ENCODE measurements around the gene C19orf12. TPM values are rescaled to one million over a fixed set of nuclear protein-coding genes. Genes with fewer than 3 reads are reported as not detected.

C19orf12 gene
- total and polyA plus RNA-seq, 2 of the 13 experiments (the other 11 are each of a cell fraction or from before 2014, with no cell fraction given) = 17.7 to 34.4 TPM

GRCh38 chr19:29708554-29709439 is 6.3 kb downstream of the C19orf12 start (continued):
- no peak for TF ChIP-seq GABPA (IDR thresholded peaks at IDR 0.05; ENCODE audit: low read depth, low read length)
- TF ChIP-seq GABPA (CRISPR knock-in tag; IDR thresholded peaks at IDR 0.05; ENCODE audit: low read depth) = no peak
- TF ChIP-seq RNF2 (conservative IDR thresholded peaks at IDR 0.05; ENCODE audit: low read depth) = no peak
- peak; percentile 77; the same call in 1 of the 2 replicates for TF ChIP-seq KAT7 (CRISPR knock-in tag; IDR thresholded peaks at IDR 0.05; ENCODE audit: borderline replicate concordance)
- no peak for TF ChIP-seq CCDC6 (CRISPR knock-in tag; IDR thresholded peaks at IDR 0.05)
- no peak for TF ChIP-seq SRSF4 (IDR thresholded peaks at IDR 0.05; ENCODE audit: low read depth, low read length, poor library complexity, severe bottlenecking)
- TF ChIP-seq MAFG (CRISPR knock-in tag; IDR thresholded peaks at IDR 0.05) = no peak
- TF ChIP-seq NCOR1 (IDR thresholded peaks at IDR 0.05; ENCODE audit: borderline replicate concordance, low read length) = peak; percentile 79; the same call in 1 of the 2 replicates
- TF ChIP-seq ATF7 (IDR thresholded peaks at IDR 0.05) = no peak
- TF ChIP-seq ATF7 (CRISPR knock-in tag; IDR thresholded peaks at IDR 0.05) = peak; percentile 14; the same call in 1 of the 2 replicates
- TF ChIP-seq ZNF580 (CRISPR knock-in tag; IDR thresholded peaks at IDR 0.05; ENCODE audit: borderline replicate concordance, low read depth) = no peak; the same call in 1 of the 2 replicates
- no peak for TF ChIP-seq FOXM1 (CRISPR knock-in tag; IDR thresholded peaks at IDR 0.05)
- no peak for TF ChIP-seq ZNF562 (CRISPR knock-in tag; IDR thresholded peaks at IDR 0.05; ENCODE audit: borderline replicate concordance)
- peak; percentile 70; the same call in 1 of the 2 replicates for TF ChIP-seq ARID3A (IDR thresholded peaks at IDR 0.05; ENCODE audit: low read depth, low read length)
- no peak for TF ChIP-seq AHR (CRISPR knock-in tag; IDR thresholded peaks at IDR 0.05)
- peak; percentile 94 for TF ChIP-seq ZNF264 (CRISPR knock-in tag; IDR thresholded peaks at IDR 0.05)
- TF ChIP-seq ZFAT (CRISPR knock-in tag; conservative IDR thresholded peaks at IDR 0.05) = no peak
- peak; percentile 30; the same call in 1 of the 2 replicates for TF ChIP-seq MAFF (IDR thresholded peaks at IDR 0.05; ENCODE audit: low read depth, low read length)
- TF ChIP-seq RELA (CRISPR knock-in tag; IDR thresholded peaks at IDR 0.05) = no peak; the same call in 1 of the 2 replicates
- TF ChIP-seq PLRG1 (conservative IDR thresholded peaks at IDR 0.05) = no peak
- TF ChIP-seq EEA1 (CRISPR knock-in tag; IDR thresholded peaks at IDR 0.05; ENCODE audit: borderline replicate concordance) = peak; percentile 30; the same call in 1 of the 2 replicates
- TF ChIP-seq ZBTB4 (CRISPR knock-in tag; IDR thresholded peaks at IDR 0.05; ENCODE audit: borderline replicate concordance) = no peak
- TF ChIP-seq TSC22D2 (CRISPR knock-in tag; IDR thresholded peaks at IDR 0.05; ENCODE audit: borderline replicate concordance) = no peak
- peak; percentile 70 for TF ChIP-seq MED8 (CRISPR knock-in tag; IDR thresholded peaks at IDR 0.05; ENCODE audit: insufficient replicate concordance)
